ENCODE data around the gene SCGB3A2. TPM values are rescaled to one million over a fixed set of nuclear protein-coding genes. Genes with fewer than 3 reads are reported as not detected.

The SCGB3A2 gene
- total and polyA plus RNA-seq, 2 of the 8 experiments (the other 6 are each of a cell fraction or from before 2014, with no cell fraction given), result 47.1 to 63.6 TPM

GRCh38 chr5:147849226-147849625 is 29.3 kb upstream of the SCGB3A2 start:
- H3K23me2 ChIP-seq (ENCODE audit: low read depth, low read length), result no peaks in the 10 kb centered on the region
- H3K9me3 ChIP-seq (ENCODE audit: insufficient read depth in 2 of 2, low read depth in 1 of 2, low read length in 1 of 2), result no peaks in the 10 kb centered on the region
- H2BK20ac ChIP-seq (ENCODE audit: low read length), result no peak overlapping the region
- H2BK5ac ChIP-seq (ENCODE audit: low read depth, low read length), result no peak overlapping the region
- no peaks in the 10 kb centered on the region for H4K20me1 ChIP-seq (replicated peaks in 1 of 2; ENCODE audit: control insufficient read depth in 1 of 2, insufficient read depth in 2 of 2, low read length in 2 of 2)
- H2AFZ ChIP-seq (ENCODE audit: low read length), result no peak overlapping the region
- H2AK5ac ChIP-seq (ENCODE audit: low read depth, low read length), result no peak overlapping the region
- H3K9ac ChIP-seq (replicated peaks in 1 of 4; ENCODE audit: extremely low read depth in 1 of 4, low read depth in 3 of 4, low read length in 3 of 4), result no peak overlapping the region
- no peak overlapping the region for H3K56ac ChIP-seq (replicated peaks; ENCODE audit: insufficient read length, low read depth, low read length)
- H3K27ac ChIP-seq (ENCODE audit: low read depth, low read length), result no peak overlapping the region
- H3K4me2 ChIP-seq (ENCODE audit: insufficient read depth in 1 of 2, low read depth in 2 of 2, low read length in 2 of 2), result no peak overlapping the region
- H3K4me3 ChIP-seq (ENCODE audit: extremely low read depth in 1 of 4, insufficient read depth in 2 of 4, low read depth in 3 of 4, low read length in 4 of 4), result no peak overlapping the region
- no peak overlapping the region for H2BK120ac ChIP-seq (replicated peaks; ENCODE audit: low read depth, low read length)
- H2BK15ac ChIP-seq (ENCODE audit: low read length), result no peak overlapping the region
- H3K14ac ChIP-seq (ENCODE audit: insufficient read length), result no peak overlapping the region
- FAIRE-seq, result no peak
- no peak overlapping the region for H3K23ac ChIP-seq (ENCODE audit: insufficient read length)
- no peak overlapping the region for H4K91ac ChIP-seq (replicated peaks; ENCODE audit: insufficient read length, low read length)
- POLR2A ChIA-PET (ENCODE audit: partially characterized antibody), result interaction anchor here (1.0 to 26.7 kb wide), 8 partner anchors 8 to 81 kb away, joined by 3 to 730 read pairs (median 48); partner anchors contain the start of gene SCGB3A2
- no peak overlapping the region for H3K4ac ChIP-seq (replicated peaks; ENCODE audit: insufficient read length, low read depth, low read length)
- no peak overlapping the region for H2BK12ac ChIP-seq (ENCODE audit: low read depth, low read length)
- no peak for DNase-seq (ENCODE audit: low read depth in 1 of 2, low spot score in 2 of 2)
- no peaks in the 10 kb centered on the region for H3K79me2 ChIP-seq (ENCODE audit: control insufficient read depth in 1 of 2, insufficient read depth in 2 of 2, low read length in 2 of 2)
- H3K79me1 ChIP-seq (ENCODE audit: low read depth, low read length), result no peaks in the 10 kb centered on the region
- no peak overlapping the region for H3K18ac ChIP-seq (ENCODE audit: extremely low read depth, low read length)
- 92% methylated on average over 2 of the region's 2 CpGs; no CpG with 5 or more reads in 1 of the 2 experiments for WGBS, 2 experiments (ENCODE audit: extremely low coverage in 1 of 2, insufficient coverage in 1 of 2, insufficient read length in 1 of 2, insufficient replicate concordance in 2 of 2, low coverage in 1 of 2, low lambda C conversion rate in 2 of 2, missing lambda C conversion rate in 1 of 2)
- no peaks in the 10 kb centered on the region for H3K36me3 ChIP-seq (ENCODE audit: control insufficient read depth in 2 of 4, insufficient read depth in 4 of 4, low read length in 3 of 4)
- no peaks in the 10 kb centered on the region for H3K4me1 ChIP-seq (replicated peaks in 1 of 4; ENCODE audit: control insufficient read depth in 3 of 4, insufficient read depth in 4 of 4, low read length in 3 of 4)
- peaks cover 0 to 2% (median 0%) of the 10 kb centered on the region in 4 experiments; a peak in 1 of 7 replicates for H3K27me3 ChIP-seq (replicated peaks in 1 of 4; ENCODE audit: control insufficient read depth in 3 of 4, extremely low read depth in 1 of 4, insufficient read depth in 3 of 4, low read length in 3 of 4)
- CTCF ChIA-PET (ENCODE audit: partially characterized antibody), result interaction anchor here (1.0 to 2.5 kb wide), 4 partner anchors 10 to 108 kb away, joined by 3 to 11 read pairs (median 5); no protein-coding TSS in a partner anchor
- H4K5ac ChIP-seq (ENCODE audit: insufficient read length, low read depth, low read length), result no peak overlapping the region
- no peak overlapping the region for H4K8ac ChIP-seq (ENCODE audit: extremely low read depth, insufficient read depth, low read length)
- TF ChIP-seq KDM4A (IDR thresholded peaks at IDR 0.05; ENCODE audit: low read depth, low read length, severe bottlenecking), result no peak
- TF ChIP-seq USF2 (IDR thresholded peaks at IDR 0.05; ENCODE audit: low read length), result no peak
- TF ChIP-seq BCL11A (IDR thresholded peaks at IDR 0.05; ENCODE audit: low read depth in 2 of 2, low read length in 2 of 2), result no peak
- no peak for TF ChIP-seq SP4 (IDR thresholded peaks at IDR 0.05; ENCODE audit: low read length)
- no peak for TF ChIP-seq TAF7 (optimal IDR thresholded peaks at IDR 0.05; ENCODE audit: borderline replicate concordance, low read depth, low read length)
- TF ChIP-seq, protein P1, sequence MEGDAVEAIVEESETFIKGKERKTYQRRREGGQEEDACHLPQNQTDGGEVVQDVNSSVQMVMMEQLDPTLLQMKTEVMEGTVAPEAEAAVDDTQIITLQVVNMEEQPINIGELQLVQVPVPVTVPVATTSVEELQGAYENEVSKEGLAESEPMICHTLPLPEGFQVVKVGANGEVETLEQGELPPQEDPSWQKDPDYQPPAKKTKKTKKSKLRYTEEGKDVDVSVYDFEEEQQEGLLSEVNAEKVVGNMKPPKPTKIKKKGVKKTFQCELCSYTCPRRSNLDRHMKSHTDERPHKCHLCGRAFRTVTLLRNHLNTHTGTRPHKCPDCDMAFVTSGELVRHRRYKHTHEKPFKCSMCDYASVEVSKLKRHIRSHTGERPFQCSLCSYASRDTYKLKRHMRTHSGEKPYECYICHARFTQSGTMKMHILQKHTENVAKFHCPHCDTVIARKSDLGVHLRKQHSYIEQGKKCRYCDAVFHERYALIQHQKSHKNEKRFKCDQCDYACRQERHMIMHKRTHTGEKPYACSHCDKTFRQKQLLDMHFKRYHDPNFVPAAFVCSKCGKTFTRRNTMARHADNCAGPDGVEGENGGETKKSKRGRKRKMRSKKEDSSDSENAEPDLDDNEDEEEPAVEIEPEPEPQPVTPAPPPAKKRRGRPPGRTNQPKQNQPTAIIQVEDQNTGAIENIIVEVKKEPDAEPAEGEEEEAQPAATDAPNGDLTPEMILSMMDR (IDR thresholded peaks at IDR 0.05; ENCODE audit: control extremely low read depth in 1 of 3, insufficient read depth in 1 of 3, low read depth in 1 of 3, low read length in 3 of 3), result no peak
- no peak for TF ChIP-seq ZNF274 (IDR thresholded peaks at IDR 0.05; ENCODE audit: borderline replicate concordance, extremely low read depth, low read length)
- no peak for TF ChIP-seq ASH2L (IDR thresholded peaks at IDR 0.05; ENCODE audit: low read length)
